NCI-H446 (cell line): Measurements from ENCODE around the gene GSTA3.
"Not testable (repeated sequence)": the region's sequence is repeated elsewhere in the genome, so short reads cannot be mapped to it uniquely, and the experiment has no call there.

Experiments
- DNase-seq, 2 experiments: peaks; one replicate each; lab custom pipeline; 2025; lab: John Stamatoyannopoulos, UW

GSTA3 gene

GRCh38 chr6:52858416-52858815 is 51.1 kb downstream of the GSTA3 start:
- DNase-seq, result no peak

GRCh38 chr6:52856137-52856536 is 53.4 kb downstream of the GSTA3 start:
- DNase-seq, result not testable (repeated sequence)

- no peak for DNase-seq
These were observed 60.4 kb downstream of the GSTA3 start for GRCh38 chr6:52849137-52849536.
